ENCODE results near the gene FRMD3.

Gene FRMD3

GRCh38 chr9:83431101-83432060 is 106.8 kb downstream of the FRMD3 start:
- DNase-seq = no peak

DNA sequence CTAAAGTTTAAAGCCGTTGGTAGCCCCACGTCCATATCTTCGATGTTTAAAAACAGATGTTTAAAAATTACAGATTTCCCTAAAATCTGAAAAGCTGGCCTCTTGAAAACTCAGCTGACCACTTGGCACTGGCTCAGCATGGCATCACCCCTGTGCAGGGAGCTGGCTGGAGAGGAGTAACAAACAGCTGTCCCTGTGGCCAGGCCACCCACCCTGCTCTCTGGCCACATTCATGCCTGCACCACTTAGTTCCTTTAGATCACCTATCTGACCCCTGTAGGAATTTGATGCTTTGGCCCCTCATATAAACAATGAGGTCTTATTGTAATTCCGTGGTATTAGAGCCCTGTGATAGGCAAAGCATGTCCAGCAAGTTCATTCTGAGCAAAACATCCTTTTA is 107.5 kb downstream of the FRMD3 start:
- DNase-seq = no peak

- DNase-seq = no peak
These were observed 109.0 kb downstream of the FRMD3 start for GRCh38 chr9:83429229-83429628.

GRCh38 chr9:83425240-83425639 is 113.0 kb downstream of the FRMD3 start:
- DNase-seq = no peak

- DNase-seq = no peak
These were observed 113.4 kb downstream of the FRMD3 start for GRCh38 chr9:83424831-83425230.

- no peak for DNase-seq
These were observed 114.1 kb downstream of the FRMD3 start for GRCh38 chr9:83423815-83424707.

DNA sequence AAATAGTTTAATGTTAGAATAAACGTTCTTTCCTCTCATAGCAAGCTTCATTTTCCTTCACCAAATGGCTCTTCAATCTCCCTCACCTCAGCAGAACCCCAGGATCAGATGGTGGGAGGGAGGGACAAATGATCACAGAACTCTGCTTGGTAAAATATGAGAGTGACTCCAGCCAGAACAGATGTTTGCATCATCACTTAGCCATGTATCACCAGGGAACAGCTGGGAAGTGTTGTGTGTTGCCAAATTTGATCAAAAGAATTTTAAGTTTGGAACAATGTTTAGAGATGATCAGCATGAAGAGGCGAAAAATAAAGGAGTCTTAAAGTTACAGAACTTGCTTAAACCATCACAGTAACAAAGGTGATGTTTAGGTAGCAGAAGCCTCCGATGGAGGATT is 115.7 kb downstream of the FRMD3 start:
- no peak for DNase-seq

- DNase-seq = no peak
These were observed 117.7 kb downstream of the FRMD3 start for GRCh38 chr9:83420486-83420885.

GRCh38 chr9:83419961-83420360 is 118.2 kb downstream of the FRMD3 start:
- DNase-seq = no peak

DNA sequence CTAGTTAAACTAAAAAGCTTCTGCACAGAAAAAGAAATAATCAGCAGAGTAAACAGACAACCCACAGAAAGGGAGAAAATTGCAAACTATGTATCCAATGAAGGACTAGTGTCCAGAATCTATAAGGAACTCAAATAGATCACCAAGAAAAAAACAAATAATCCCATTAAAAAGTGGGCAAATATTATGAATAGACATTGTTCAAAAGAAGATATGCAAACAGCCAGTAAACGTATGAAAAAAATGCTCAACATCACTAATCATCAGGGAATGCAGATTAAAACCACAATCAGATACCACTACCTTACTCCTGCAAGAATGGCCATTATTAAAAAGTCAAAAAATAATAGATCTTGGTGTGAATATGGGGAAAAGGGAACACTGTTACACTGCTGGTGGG is 119.9 kb downstream of the FRMD3 start:
- no peak for DNase-seq

DNA sequence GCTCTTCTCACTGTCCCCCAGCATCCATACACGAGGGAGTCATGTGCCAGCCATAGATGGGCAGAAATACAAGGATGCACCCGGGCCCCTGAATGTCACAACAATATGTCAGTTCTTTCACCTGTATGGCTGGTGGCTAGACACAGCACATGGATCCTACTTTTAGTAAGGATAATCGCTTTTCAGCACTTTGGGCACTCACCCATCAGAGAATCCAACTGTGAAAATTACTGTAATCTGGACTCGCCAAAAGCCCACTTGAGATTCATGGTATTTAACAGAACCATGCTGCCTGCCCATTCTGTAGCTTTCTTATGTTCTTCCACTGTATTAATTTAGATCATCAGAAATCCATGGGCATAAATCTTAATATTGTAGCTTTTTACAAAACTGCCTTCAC is 124.8 kb downstream of the FRMD3 start:
- no peak for DNase-seq

DNA sequence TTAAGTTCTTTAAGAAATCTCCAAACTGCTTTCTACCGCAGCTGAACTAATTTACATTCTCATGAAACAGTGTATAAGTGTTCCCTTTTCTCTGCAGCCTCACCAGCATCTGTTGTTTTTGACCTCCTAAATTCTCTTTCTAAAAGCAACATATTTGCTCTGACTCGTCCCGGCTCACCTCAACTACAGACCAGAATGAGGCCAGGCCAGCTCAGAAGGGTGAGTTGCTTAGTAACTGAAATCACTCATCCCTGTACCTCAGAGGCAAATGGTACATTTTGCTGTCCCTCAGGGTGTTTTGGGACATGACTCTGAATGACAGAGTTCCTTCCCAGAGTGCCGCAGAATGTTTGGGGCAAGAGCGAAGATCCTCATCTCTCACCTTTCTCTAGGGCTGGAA is 127.5 kb downstream of the FRMD3 start:
- DNase-seq = no peak

- DNase-seq = no peak
These were observed 131.3 kb downstream of the FRMD3 start for GRCh38 chr9:83406921-83407320.

DNA sequence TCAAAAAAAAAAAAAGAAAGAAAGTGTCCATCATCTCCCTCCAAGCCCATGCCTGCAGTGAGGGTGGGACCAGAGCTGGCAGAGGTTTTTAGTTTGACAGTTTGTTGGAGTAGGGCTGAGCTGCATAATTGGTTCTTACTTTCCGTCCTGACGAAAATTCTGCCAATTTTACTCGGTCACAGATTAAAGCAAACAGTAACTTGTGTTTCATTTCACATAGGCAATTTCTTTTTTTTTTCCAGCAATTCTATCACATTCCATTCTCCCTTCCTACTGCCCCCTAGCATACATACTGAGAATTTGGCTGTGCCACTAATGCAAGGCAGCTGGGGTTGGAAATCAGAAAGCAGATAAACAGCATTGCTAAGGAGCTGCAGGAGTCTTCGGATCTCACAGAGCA is 132.4 kb downstream of the FRMD3 start:
- DNase-seq = no peak

DNA sequence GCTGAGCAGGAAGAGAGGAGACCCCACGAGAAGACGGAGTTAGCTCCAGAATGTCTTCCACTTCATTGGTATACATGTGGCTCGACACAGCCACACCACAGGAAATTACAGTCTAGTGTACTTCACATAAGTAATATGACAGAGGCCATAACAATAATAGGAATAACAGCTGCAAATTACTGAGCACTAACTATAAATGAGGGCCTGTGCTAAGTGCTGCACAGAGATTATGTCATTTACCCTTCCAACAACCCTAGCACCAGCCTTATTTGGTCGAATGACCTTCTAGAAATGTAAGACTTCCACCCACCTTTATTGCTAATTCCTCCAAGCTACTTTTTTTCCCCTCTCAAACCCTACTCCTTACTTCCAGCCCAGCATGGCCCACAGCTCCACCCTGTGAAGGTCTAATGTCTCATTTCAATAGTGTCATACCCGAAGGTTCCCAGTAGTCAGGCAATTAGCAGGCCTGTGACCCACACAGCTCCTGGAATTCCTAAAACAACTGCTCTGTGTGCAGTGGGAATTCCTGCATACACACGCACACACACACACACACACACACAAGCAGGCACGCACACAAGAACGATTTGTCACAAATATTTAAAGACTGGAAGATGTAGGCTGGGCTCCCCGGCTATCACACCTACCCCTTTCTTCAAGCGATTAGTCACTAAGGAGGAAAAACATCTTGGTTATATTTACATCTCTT is 134.5 kb downstream of the FRMD3 start:
- DNase-seq = no peak

DNA sequence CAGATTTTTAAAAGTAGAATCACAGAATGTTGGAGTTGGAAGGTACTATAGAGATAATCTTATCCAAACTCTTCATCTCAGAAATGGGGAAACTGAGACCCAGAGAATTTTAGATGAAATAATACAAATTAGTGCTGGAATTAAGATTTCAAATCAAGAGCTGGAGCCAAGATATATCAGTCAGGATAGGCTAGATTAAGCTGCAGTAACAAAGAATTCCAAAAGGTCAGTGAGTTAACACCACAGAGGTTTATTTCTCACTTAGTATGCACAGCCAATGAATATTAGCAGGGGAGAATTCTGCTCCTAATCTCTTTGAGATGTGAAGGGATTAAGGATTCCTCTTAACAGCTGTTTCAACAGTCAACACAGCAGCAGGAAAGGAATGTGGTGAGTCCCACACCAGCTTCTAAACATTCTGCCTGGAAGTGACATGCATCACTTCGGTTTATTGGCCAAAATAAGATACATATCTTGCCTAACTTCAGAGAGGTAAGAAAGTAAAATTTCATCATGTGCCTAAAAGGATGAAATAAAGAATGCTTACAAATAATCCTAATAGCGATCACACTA is 136.8 kb downstream of the FRMD3 start:
- no peak for DNase-seq

DNA sequence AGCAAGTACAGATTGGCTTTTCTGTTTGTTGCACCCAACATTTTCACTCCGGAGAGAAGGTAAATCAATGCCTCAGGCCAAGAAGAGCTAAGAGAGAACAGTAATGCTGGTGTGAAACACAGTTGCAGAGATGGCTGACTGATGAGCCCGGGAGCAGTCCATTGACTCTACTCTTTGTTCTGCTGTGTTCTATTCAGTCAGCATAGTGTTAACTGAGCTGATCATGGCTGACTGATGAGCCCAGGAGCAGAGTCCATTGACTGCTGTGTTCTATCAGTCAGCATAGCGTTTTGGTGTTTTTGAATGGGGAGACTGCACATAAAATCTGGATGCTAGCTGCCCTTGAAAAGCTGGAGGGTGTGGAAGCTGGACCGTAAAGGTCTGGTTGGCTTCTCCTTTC is 141.4 kb downstream of the FRMD3 start:
- no peak for DNase-seq

GRCh38 chr9:83396342-83396741 is 141.9 kb downstream of the FRMD3 start:
- no peak for DNase-seq

DNA sequence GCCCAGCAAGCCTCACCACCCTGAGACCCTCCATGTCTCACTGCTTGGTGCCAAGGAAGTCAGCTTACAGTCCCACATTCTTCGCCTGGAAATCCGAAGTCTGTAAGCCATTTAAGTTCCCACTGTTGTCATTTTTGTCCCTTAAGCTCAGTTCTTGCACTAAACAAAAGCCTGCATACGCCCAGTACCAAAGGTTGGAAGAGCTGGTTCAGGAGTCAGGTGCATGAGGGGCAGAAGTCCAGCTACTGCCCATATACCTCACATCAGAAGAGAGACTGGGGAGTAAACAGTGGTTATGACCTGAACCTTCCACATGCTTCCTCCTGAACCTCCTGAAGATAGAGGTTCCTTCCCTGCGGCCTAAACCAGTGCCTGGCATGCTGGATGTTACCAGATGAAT is 146.0 kb downstream of the FRMD3 start:
- no peak for DNase-seq

DNA sequence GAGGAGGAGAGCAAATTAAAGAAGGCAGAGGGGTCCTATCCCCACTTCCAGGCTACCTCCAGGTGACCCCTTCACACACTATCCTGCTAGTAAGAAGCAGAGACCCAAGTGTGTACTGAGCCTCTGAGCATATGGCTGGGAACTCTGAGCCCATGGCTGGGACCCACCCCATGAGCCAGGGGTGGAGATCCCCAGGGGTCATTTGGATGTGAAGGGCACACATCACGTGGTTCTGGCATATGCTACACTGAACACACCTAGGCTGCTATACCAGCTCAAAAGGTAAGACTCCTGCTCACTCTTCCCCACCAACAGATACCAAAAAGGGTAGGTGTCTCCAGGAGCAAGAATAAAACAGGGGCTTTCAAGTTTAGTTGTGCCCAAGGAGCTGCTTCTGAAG is 149.9 kb downstream of the FRMD3 start:
- DNase-seq = no peak

DNA sequence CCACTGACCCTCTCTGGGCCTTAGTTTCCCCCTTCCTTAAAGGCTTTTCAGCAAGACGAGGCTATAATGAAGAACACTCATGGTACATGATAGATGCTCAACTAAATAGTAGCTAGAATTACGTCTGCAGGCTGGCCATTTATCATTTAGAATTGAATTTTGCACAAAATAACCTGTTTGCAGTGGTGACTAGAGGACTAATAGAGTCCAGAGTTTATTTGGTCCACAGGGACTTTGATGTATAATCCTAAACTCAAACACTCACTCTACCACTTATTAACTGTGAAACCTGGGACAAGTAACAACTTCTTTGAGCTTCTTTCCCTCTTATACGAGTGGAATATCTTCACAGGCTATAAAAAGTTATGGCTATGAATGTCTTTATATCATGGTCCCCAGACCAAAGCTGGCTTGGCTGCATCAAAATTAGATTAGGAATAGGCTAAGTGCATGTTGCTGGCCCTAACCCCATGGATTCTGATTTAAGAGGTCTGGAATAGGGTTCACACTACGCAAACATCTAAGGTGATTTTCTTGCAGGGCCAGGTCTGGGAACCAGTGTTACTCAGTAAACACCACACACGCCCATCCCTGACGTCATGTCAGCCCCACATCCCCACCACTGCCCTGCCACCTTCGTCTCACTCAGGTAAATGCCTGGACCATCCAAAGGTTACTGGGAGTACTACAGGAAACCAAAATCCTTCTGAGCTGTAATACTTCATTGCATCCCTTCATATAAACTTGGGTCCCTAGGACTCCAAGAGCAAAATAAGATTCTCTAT is 150.6 kb downstream of the FRMD3 start:
- DNase-seq = no peak

DNA sequence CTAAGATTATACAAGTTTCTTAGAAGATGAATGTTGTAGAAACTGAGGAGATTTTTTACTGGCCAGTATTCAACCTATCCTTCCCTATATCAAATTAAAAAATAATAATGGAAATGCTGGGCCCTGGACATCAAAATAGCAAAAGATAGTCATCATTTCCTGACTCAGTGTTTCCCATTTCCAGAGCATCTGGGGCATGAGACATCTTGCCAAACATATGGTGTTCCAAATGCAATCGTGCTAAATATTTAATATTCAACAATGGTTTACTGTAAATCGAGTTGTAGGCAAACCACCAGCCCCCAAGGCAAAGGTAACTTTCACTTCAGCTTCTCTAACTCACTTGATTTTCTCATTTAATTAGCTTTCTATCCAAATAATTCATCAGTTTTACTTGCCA is 152.9 kb downstream of the FRMD3 start:
- DNase-seq = no peak
